Kidney (tissue), 14 donors: ENCODE measurements around the gene HEG1. TPM values are rescaled to one million over a fixed set of nuclear protein-coding genes. Genes with fewer than 3 reads are reported as not detected.

Source experiments
- DNase-seq, 5 donors: peaks; one replicate each; pipeline ENCODE4 v3.0.0-alpha.2; 2013 to 2020
- FAIRE-seq: peaks from 2 replicates; lab custom pipeline; 2012; peaks lifted over from hg19 to GRCh38; lab: Jason Lieb, UNC
- H3K27ac ChIP-seq, 2 donors: one replicate each; pipeline ENCODE4 v1.7.0; 2013; ENCODE audit warnings: low read depth in 2 of 2, low read length in 2 of 2, inconsistent platforms in 1 of 2
- H3K27me3 ChIP-seq: one replicate; pipeline ENCODE4 v1.7.1; 2013; ENCODE audit warnings: low read length, inconsistent platforms; ENCODE audit not compliant: control insufficient read depth, insufficient read depth
- H3K36me3 ChIP-seq, 3 donors: one replicate each; pipeline versions ENCODE4 v1.7.0 to v1.7.1; 2013; ENCODE audit warnings: low read length in 3 of 3, control low read depth in 1 of 3, inconsistent platforms in 1 of 3; ENCODE audit not compliant: insufficient read depth in 3 of 3, control insufficient read depth in 2 of 3
- H3K4me1 ChIP-seq, 3 donors: one replicate each; pipeline versions ENCODE4 v1.7.0 to v1.7.1; 2013; ENCODE audit warnings: low read length in 3 of 3, inconsistent platforms in 1 of 3, low read depth in 1 of 3; ENCODE audit not compliant: control insufficient read depth in 2 of 3, insufficient read depth in 2 of 3
- H3K4me3 ChIP-seq, 3 donors: one replicate each; pipeline versions ENCODE4 v1.7.0 to v1.8.1; 2013; ENCODE audit warnings: low read length in 3 of 3, control low read depth in 1 of 3, inconsistent platforms in 1 of 3
- H3K9ac ChIP-seq, 3 donors: one replicate each; pipeline versions ENCODE4 v1.7.0 to v1.7.1; 2013; ENCODE audit warnings: low read length in 3 of 3, control low read depth in 1 of 3, inconsistent platforms in 1 of 3
- H3K9me3 ChIP-seq, 3 donors: one replicate each; pipeline versions ENCODE4 v1.7.0 to v1.7.1; 2013; ENCODE audit warnings: low read length in 3 of 3, control low read depth in 1 of 3, inconsistent platforms in 1 of 3; ENCODE audit not compliant: control insufficient read depth in 2 of 3, insufficient read depth in 1 of 3
- intact Hi-C: fragments of 100-400 bp; cut with DNase I; formaldehyde crosslinking; loops from one replicate; pipeline ENCODE4 v1.11.1; 2022
- polyA plus RNA-seq: library from polyadenylated mRNA; stranded (reverse); fragments of 350-450 nt; fragmentation: Illumina TruSeq; extraction: RNeasy Lipid Tissue Mini Kit (QIAGEN cat#74804); gene quantifications from one replicate; pipeline ENCODE4 v1.2.3, GENCODE V29; 2014; ENCODE audit warnings: low read depth, low replicate concordance; ENCODE audit not compliant: insufficient read depth
- total RNA-seq: library from RNA; stranded (reverse); fragmentation: NEBNext Ultra II Directional; extraction: Animal tissue kit (Norgen Biotek cat#: 25700); gene quantifications from one replicate; pipeline ENCODE4 v1.2.1, GENCODE V29; 2021
- TF ChIP-seq, protein P1 (sequence below): IDR thresholded peaks from 3 replicates; pipeline ENCODE4 v1.5.1; 2012; ENCODE audit warnings: mild to moderate bottlenecking, moderate library complexity, borderline replicate concordance; ENCODE audit not compliant: insufficient read depth; ENCODE audit errors: extremely low read depth
- donor health status: control.
- donor health status: control.
- donor health status: control.
- donor health status: control.
- donor health status: control.
- donor health status: DM: yes; HTN: yes; CAD: no.
- donor health status: Normal renal cell carcinoma (clear cell type).

The HEG1 gene
- total and polyA plus RNA-seq, 2 donors from 2014 or later, result 10.3 to 96.3 TPM

GRCh38 chr3:125002414-125003368 is 53.1 kb downstream of the HEG1 start:
- no peaks in the 10 kb centered on the region for H3K9me3 ChIP-seq
- no peak overlapping the region for H3K4me3 ChIP-seq
- H3K4me1 ChIP-seq, result peaks cover 3 to 19% (median 11%) of the 10 kb centered on the region in 3 donors
- H3K27me3 ChIP-seq, result no peaks in the 10 kb centered on the region
- no peak overlapping the region for H3K27ac ChIP-seq
- peaks cover 0 to 21% (median 8%) of the 10 kb centered on the region in 3 donors for H3K36me3 ChIP-seq
- FAIRE-seq (no peak), DNase-seq (no peak)
- H3K9ac ChIP-seq, result no peak overlapping the region
- TF ChIP-seq, protein P1, sequence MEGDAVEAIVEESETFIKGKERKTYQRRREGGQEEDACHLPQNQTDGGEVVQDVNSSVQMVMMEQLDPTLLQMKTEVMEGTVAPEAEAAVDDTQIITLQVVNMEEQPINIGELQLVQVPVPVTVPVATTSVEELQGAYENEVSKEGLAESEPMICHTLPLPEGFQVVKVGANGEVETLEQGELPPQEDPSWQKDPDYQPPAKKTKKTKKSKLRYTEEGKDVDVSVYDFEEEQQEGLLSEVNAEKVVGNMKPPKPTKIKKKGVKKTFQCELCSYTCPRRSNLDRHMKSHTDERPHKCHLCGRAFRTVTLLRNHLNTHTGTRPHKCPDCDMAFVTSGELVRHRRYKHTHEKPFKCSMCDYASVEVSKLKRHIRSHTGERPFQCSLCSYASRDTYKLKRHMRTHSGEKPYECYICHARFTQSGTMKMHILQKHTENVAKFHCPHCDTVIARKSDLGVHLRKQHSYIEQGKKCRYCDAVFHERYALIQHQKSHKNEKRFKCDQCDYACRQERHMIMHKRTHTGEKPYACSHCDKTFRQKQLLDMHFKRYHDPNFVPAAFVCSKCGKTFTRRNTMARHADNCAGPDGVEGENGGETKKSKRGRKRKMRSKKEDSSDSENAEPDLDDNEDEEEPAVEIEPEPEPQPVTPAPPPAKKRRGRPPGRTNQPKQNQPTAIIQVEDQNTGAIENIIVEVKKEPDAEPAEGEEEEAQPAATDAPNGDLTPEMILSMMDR, result no peak
- intact Hi-C loops, result no loop called here

GRCh38 chr3:125001557-125002413 is 54.0 kb downstream of the HEG1 start:
- FAIRE-seq (no peak), DNase-seq (no peak)
- Histone ChIP-seq H3K9me3 (no peaks in the 10 kb centered on the region), H3K4me1 (peaks cover 3 to 19% (median 11%) of the 10 kb centered on the region in 3 donors), H3K9ac (no peak overlapping the region), H3K27me3 (no peaks in the 10 kb centered on the region), H3K27ac (no peak overlapping the region), H3K36me3 (peaks cover 0 to 21% (median 8%) of the 10 kb centered on the region in 3 donors), H3K4me3 (no peak overlapping the region)
- TF ChIP-seq, protein P1, result no peak
- intact Hi-C loops, result no loop called here

DNA sequence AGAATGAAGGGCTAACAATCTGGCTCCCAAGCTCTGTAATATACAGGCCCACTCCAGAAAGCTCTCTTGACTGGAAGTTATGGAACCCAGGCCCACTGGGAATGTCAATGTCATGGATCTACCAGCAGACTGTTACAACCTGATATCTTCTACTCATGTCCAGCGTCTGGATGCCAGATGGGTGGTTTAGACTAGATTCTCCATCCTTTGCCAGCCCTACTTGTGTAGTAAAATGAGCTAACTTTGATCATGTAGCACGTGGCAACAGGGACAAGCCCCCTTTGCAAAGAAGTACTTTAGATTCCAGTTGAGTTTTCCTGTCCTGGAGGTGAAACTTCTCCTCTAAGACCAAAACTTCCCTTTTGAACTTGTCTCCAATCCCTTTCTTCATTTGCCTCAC is 55.1 kb downstream of the HEG1 start:
- H3K9ac ChIP-seq, result no peak overlapping the region
- no peak for FAIRE-seq
- intact Hi-C loops, result no loop called here
- no peak for DNase-seq
- no peak overlapping the region for H3K27ac ChIP-seq
- no peak overlapping the region for H3K4me3 ChIP-seq
- no peaks in the 10 kb centered on the region for H3K27me3 ChIP-seq
- H3K9me3 ChIP-seq, result no peaks in the 10 kb centered on the region
- peaks cover 3 to 21% (median 14%) of the 10 kb centered on the region in 3 donors for H3K4me1 ChIP-seq
- H3K36me3 ChIP-seq, result peaks cover 0 to 17% (median 8%) of the 10 kb centered on the region in 3 donors
- TF ChIP-seq, protein P1, result no peak
